Keratinocyte (primary cell): ENCODE data around the gene ODAD4.

Experiments
- CTCF ChIP-seq, 3 experiments: IDR thresholded peaks in 1 of 3; conservative IDR thresholded peaks in 1 of 3; optimal IDR thresholded peaks in 1 of 3; 2 replicates in 2 of 3; 3 replicates in 1 of 3; pipeline versions ENCODE3 to v1.5.1; 2011; ENCODE audit warnings: low read length in 3 of 3, mild to moderate bottlenecking in 3 of 3, moderate library complexity in 2 of 3, control low read depth in 1 of 3, inconsistent platforms in 1 of 3; ENCODE audit not compliant: insufficient read depth in 2 of 3; ENCODE audit errors: extremely low read depth in 1 of 3
- EZH2 ChIP-seq: IDR thresholded peaks from one replicate; pipeline ENCODE4 v1.6.1; 2012; ENCODE audit warnings: inconsistent platforms, mild to moderate bottlenecking, low read length, moderate library complexity

GRCh38 chr17:41986634-41987033 lies 56.2 kb downstream of the ODAD4 start:
- no peak for TF ChIP-seq EZH2
- no peak for TF ChIP-seq CTCF (optimal IDR thresholded peaks at IDR 0.05 in 1 of 3, IDR thresholded peaks at IDR 0.05 in 1 of 3, conservative IDR thresholded peaks at IDR 0.05 in 1 of 3; ENCODE audit: extremely low read depth in 1 of 3, insufficient read depth in 2 of 3, low read length in 3 of 3)
